Vagina (tissue), 2 donors: ENCODE data around the gene ADAMTS2.

Experiments used
- POLR2AphosphoS5 ChIP-seq, 2 donors: sonication (generic); formaldehyde crosslinking; IDR thresholded peaks; one replicate each; pipeline ENCODE4 v1.9.0; 2017; ENCODE audit warnings: antibody characterized with exemption in 2 of 2, mild to moderate bottlenecking in 2 of 2, low read depth in 1 of 2; ENCODE audit not compliant: insufficient read depth in 1 of 2
- TF ChIP-seq, protein P1 (sequence below), 3 experiments: fragments of 450-650 bp in 2 of 3; fragments of 200-600 bp in 1 of 3; sonication (generic) in 1 of 3; IDR thresholded peaks; one replicate each; pipeline ENCODE4 v1.5.1; 2017 to 2019; ENCODE audit warnings: antibody characterized with exemption in 3 of 3, mild to moderate bottlenecking in 2 of 3, moderate library complexity in 2 of 3

DNA sequence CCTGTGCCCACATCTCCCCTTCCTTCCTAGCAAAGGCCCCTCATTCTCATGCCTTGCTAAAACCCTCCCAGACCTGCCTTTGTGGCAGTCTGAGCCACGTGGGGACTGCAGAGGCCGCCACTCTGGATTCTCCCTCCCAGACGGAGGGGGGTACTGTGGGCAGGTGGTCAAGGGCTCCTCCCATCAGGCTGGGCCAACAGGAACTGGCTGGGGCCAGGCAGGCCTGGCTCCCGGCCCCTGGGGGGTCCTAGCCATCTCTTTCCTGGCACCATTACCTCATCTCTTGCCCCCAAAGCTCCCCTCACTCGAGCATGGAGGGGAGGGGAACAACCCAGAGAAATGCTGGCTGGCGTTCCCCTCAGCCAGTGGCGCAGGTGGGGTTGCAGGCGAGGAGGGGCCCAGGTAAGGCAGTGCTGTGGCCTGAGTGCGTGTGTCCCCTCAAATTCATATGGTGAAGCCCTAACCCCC, 196.5 kb downstream of the ADAMTS2 start:
- TF ChIP-seq, protein P1, sequence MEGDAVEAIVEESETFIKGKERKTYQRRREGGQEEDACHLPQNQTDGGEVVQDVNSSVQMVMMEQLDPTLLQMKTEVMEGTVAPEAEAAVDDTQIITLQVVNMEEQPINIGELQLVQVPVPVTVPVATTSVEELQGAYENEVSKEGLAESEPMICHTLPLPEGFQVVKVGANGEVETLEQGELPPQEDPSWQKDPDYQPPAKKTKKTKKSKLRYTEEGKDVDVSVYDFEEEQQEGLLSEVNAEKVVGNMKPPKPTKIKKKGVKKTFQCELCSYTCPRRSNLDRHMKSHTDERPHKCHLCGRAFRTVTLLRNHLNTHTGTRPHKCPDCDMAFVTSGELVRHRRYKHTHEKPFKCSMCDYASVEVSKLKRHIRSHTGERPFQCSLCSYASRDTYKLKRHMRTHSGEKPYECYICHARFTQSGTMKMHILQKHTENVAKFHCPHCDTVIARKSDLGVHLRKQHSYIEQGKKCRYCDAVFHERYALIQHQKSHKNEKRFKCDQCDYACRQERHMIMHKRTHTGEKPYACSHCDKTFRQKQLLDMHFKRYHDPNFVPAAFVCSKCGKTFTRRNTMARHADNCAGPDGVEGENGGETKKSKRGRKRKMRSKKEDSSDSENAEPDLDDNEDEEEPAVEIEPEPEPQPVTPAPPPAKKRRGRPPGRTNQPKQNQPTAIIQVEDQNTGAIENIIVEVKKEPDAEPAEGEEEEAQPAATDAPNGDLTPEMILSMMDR (IDR thresholded peaks at IDR 0.05) = no peak
- no peak for TF ChIP-seq POLR2AphosphoS5 (IDR thresholded peaks at IDR 0.05; ENCODE audit: insufficient read depth in 1 of 2, low read depth in 1 of 2)
